HepG2 (cell line): ENCODE data around the gene S1PR3. TPM values are rescaled to one million over a fixed set of nuclear protein-coding genes. Genes with fewer than 3 reads are reported as not detected.

Source experiments
- ATAC-seq: fragments of 200-7000 bp; cut with Tn5 transposase; 3 replicates; pipeline ENCODE4 v1.9.1; 2020; ENCODE audit warnings: mild to moderate bottlenecking, moderate library complexity
- BruUV-seq: library from RNA; stranded (reverse); fragments of 400-500 nt; replicated peaks from 2 replicates; lab custom pipeline; 2021; lab: Mats Ljungman, UMichigan
- CTCF ChIA-PET: fragments of 300-600 bp; formaldehyde crosslinking; extraction: SDS; loops from one replicate; lab custom pipeline; 2021; ENCODE audit warnings: low total read pairs, inconsistent platforms, low intra/inter-chr PET ratio; lab: Yijun Ruan, JAX
- POLR2A ChIA-PET: fragments of 350-600 bp; sonication (Branson Sonifier 250); formaldehyde crosslinking; loops from one replicate; lab custom pipeline; 2020; ENCODE audit warnings: antibody characterized with exemption, inconsistent platforms; lab: Yijun Ruan, JAX
- DNase-seq: peaks from one replicate; pipeline ENCODE4 v3.0.0-alpha.2; 2015; ENCODE audit warnings: low spot score
- FAIRE-seq: peaks from 3 replicates; lab custom pipeline; 2011; peaks lifted over from hg19 to GRCh38; lab: Jason Lieb, UNC
- H2AFZ ChIP-seq: one replicate; pipeline ENCODE4 v1.6.1; 2011; ENCODE audit warnings: low read length, inconsistent platforms
- H3K27ac ChIP-seq: fragments of 300-600 bp; 3 replicates; pipeline ENCODE4 v1.8.0; 2011; ENCODE audit warnings: mixed run types, mild to moderate bottlenecking, mixed read lengths, low read length, inconsistent platforms; ENCODE audit not compliant: insufficient read depth; ENCODE audit errors: extremely low read length
- H3K27me3 ChIP-seq, 2 experiments: fragments of 200-600 bp in 1 of 2; 2 replicates in 1 of 2; 3 replicates in 1 of 2; pipeline versions ENCODE4 v1.6.0 to v1.8.0; 2011; ENCODE audit warnings: low read length in 2 of 2, mild to moderate bottlenecking in 2 of 2, moderate library complexity in 2 of 2, inconsistent platforms in 1 of 2; ENCODE audit not compliant: insufficient read depth in 2 of 2, control insufficient read depth in 1 of 2
- H3K36me3 ChIP-seq, 2 experiments: fragments of 200-600 bp in 1 of 2; replicated peaks in 1 of 2; 2 replicates in 1 of 2; 3 replicates in 1 of 2; pipeline versions ENCODE4 v1.5.1 to v1.8.0; 2011; ENCODE audit warnings: low read length in 2 of 2, inconsistent platforms in 1 of 2; ENCODE audit not compliant: insufficient read depth in 2 of 2, control insufficient read depth in 1 of 2
- H3K4me1 ChIP-seq: 2 replicates; pipeline ENCODE4 v1.5.1; 2012; ENCODE audit warnings: low read length, inconsistent platforms; ENCODE audit not compliant: insufficient read depth
- H3K4me2 ChIP-seq: 2 replicates; pipeline ENCODE4 v1.6.0; 2011; ENCODE audit warnings: low read depth, low read length, inconsistent platforms
- H3K4me3 ChIP-seq, 3 experiments: fragments of 200-600 bp in 1 of 3; sonication (generic), shearing (Covaris generic) in 1 of 3; replicated peaks in 1 of 3; 2 replicates each; pipeline ENCODE4 v1.5.1; 2011 to 2016; ENCODE audit warnings: low read length in 3 of 3, inconsistent platforms in 2 of 3, low read depth in 2 of 3, mild to moderate bottlenecking in 2 of 3, control low read depth in 1 of 3, mixed read lengths in 1 of 3; ENCODE audit not compliant: insufficient read depth in 1 of 3
- H3K79me2 ChIP-seq: one replicate; pipeline ENCODE4 v1.6.1; 2011; ENCODE audit warnings: low read length, inconsistent platforms; ENCODE audit not compliant: insufficient read depth
- H3K9ac ChIP-seq: 2 replicates; pipeline ENCODE4 v1.6.0; 2011; ENCODE audit warnings: mild to moderate bottlenecking, low read depth, low read length, inconsistent platforms; ENCODE audit not compliant: insufficient read depth
- H3K9me3 ChIP-seq: 2 replicates; pipeline ENCODE4 v1.5.1; 2012; ENCODE audit warnings: mild to moderate bottlenecking, low read length
- H4K20me1 ChIP-seq: 2 replicates; pipeline ENCODE4 v1.6.0; 2011; ENCODE audit warnings: inconsistent platforms, mild to moderate bottlenecking, low read length, moderate library complexity; ENCODE audit not compliant: insufficient read depth
- ASH2L ChIP-seq: fragments of 300-600, 200-600 bp; sonication (generic); IDR thresholded peaks from 2 replicates; pipeline ENCODE4 v1.7.0; 2017; ENCODE audit warnings: low read depth, mild to moderate bottlenecking, moderate library complexity, mixed read lengths, low read length; ENCODE audit not compliant: insufficient read length
- DPF2 ChIP-seq: sonication (generic); formaldehyde crosslinking; IDR thresholded peaks from 2 replicates; pipeline ENCODE4 v1.4.0; 2020; ENCODE audit warnings: mild to moderate bottlenecking, low read depth, missing genetic modification reagents, borderline replicate concordance
- FIP1L1 ChIP-seq: fragments of 200-400 bp; formaldehyde crosslinking; IDR thresholded peaks from 2 replicates; pipeline ENCODE4 v1.6.1; 2018; ENCODE audit warnings: low read depth, mild to moderate bottlenecking, low read length, moderate library complexity, borderline replicate concordance; ENCODE audit not compliant: insufficient read depth
- HOXA9 ChIP-seq: sonication (generic); formaldehyde crosslinking; IDR thresholded peaks from 2 replicates; pipeline ENCODE4 v1.8.1; 2022; ENCODE audit warnings: missing genetic modification reagents, mild to moderate bottlenecking, moderate library complexity, borderline replicate concordance
- MBD4 ChIP-seq: IDR thresholded peaks from 2 replicates; pipeline ENCODE4 v1.6.1; 2012; ENCODE audit warnings: low read length, inconsistent platforms, borderline replicate concordance
- SOX6 ChIP-seq, 2 experiments: fragments of 450-650 bp in 1 of 2; sonication (generic) in 1 of 2; formaldehyde crosslinking in 1 of 2; IDR thresholded peaks; 2 replicates each; pipeline versions ENCODE4 v1.4.0 to v1.6.1; 2017 to 2020; ENCODE audit warnings: antibody characterized with exemption in 1 of 2, mild to moderate bottlenecking in 1 of 2, missing genetic modification reagents in 1 of 2
- ZBTB38 ChIP-seq: sonication (generic); formaldehyde crosslinking; IDR thresholded peaks from 2 replicates; pipeline ENCODE4 v1.5.1; 2020; ENCODE audit warnings: mild to moderate bottlenecking, missing genetic modification reagents
- ZNF770 ChIP-seq: sonication (generic); formaldehyde crosslinking; IDR thresholded peaks from 2 replicates; pipeline ENCODE4 v1.5.0; 2020; ENCODE audit warnings: mild to moderate bottlenecking, missing genetic modification reagents
- WGBS: methylation state at CpG from one replicate; pipeline ENCODE4 v1.1.6; 2017; ENCODE audit warnings: low lambda C conversion rate; 5-methylcytosine and 5-hydroxymethylcytosine counted together
- in situ Hi-C: cut with HindIII; loops from 2 replicates; pipeline ENCODE4 v1.10.0; 2017; ENCODE audit warnings: low pct_unique_long_range_greater_than_20kb; ENCODE audit not compliant: extremely low pct_ligation_motif_present
- intact Hi-C: fragments of 100-400 bp; cut with micrococcal nuclease; formaldehyde crosslinking; loops from one replicate; pipeline ENCODE4 v1.10.0; 2022; ENCODE audit not compliant: unreplicated experiment
- polyA plus RNA-seq, 8 experiments: library from polyadenylated mRNA; depleted of rRNA in 3 of 8; stranded (reverse) in 7 of 8; unstranded in 1 of 8; fragments of >200 nt; fragmentation: Illumina TruSeq in 4 of 8; extraction: Trizol in 4 of 8; gene quantifications; 2 replicates each; pipeline versions ENCODE4 v1.2.1 to v1.2.3, GENCODE V29; 2011 to 2016; ENCODE audit warnings: low read depth in 4 of 8, missing spikeins in 1 of 8, mixed read lengths in 1 of 8; ENCODE audit not compliant: insufficient read depth in 1 of 8
- total RNA-seq, 5 experiments: library from RNA; depleted of rRNA; stranded (reverse); fragments of >200 nt; fragmentation: Illumina TruSeq; extraction: Trizol; gene quantifications; 2 replicates each; pipeline ENCODE4 v1.2.3, GENCODE V29; 2016; ENCODE audit warnings: low read depth in 1 of 5
- TF ChIP-seq, protein P1 (sequence below): sonication (generic); formaldehyde crosslinking; IDR thresholded peaks from 2 replicates; pipeline ENCODE4 v1.8.0; 2022; ENCODE audit warnings: mild to moderate bottlenecking, missing genetic modification reagents, moderate library complexity

S1PR3 gene
- total and polyA plus RNA-seq, 2 of the 13 experiments (the other 11 are each of a cell fraction or from before 2014, with no cell fraction given), result 0.02 TPM; not detected in 1

- H2AFZ ChIP-seq, result no peak overlapping the region
- no peaks in the 10 kb centered on the region for H3K79me2 ChIP-seq
- H3K9ac ChIP-seq, result no peak overlapping the region
- no peak for DNase-seq
- TF ChIP-seq DPF2 (CRISPR knock-in tag) (no peak), SOX6 (IDR thresholded peaks at IDR 0.05) (no peak), SOX6 (CRISPR knock-in tag; IDR thresholded peaks at IDR 0.05) (no peak), HOXA9 (CRISPR knock-in tag) (no peak), MBD4 (no peak), ASH2L (no peak), FIP1L1 (no peak), ZBTB38 (CRISPR knock-in tag) (no peak), ZNF770 (CRISPR knock-in tag) (no peak)
- TF ChIP-seq, protein P1, sequence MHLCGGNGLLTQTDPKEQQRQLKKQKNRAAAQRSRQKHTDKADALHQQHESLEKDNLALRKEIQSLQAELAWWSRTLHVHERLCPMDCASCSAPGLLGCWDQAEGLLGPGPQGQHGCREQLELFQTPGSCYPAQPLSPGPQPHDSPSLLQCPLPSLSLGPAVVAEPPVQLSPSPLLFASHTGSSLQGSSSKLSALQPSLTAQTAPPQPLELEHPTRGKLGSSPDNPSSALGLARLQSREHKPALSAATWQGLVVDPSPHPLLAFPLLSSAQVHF (CRISPR knock-in tag), result no peak
- no peak overlapping the region for H3K27ac ChIP-seq
- ChIA-PET POLR2A (no interaction called here), CTCF (no interaction called here)
- no peak for FAIRE-seq
- H3K4me1 ChIP-seq, result peaks cover 11% of the 10 kb centered on the region; the same call in 1 of the 2 replicates
- ATAC-seq, result no peak
- in situ Hi-C loops, result no loop called here
- no peak overlapping the region for H3K4me3 ChIP-seq
- intact Hi-C loops, result no loop called here
- no peaks in the 10 kb centered on the region for H3K36me3 ChIP-seq
- WGBS, result 52% methylated on average over 12 of the region's 14 CpGs
- no peaks in the 10 kb centered on the region for H4K20me1 ChIP-seq
- BruUV-seq, result no TSS peak
- peaks cover 0 to 13% of the 10 kb centered on the region in 2 experiments; a peak in 3 of 5 replicates for H3K27me3 ChIP-seq
- no peaks in the 10 kb centered on the region for H3K9me3 ChIP-seq
- H3K4me2 ChIP-seq, result no peak overlapping the region
Observed at GRCh38 chr9:88996046-88996920, 5.0 kb downstream of the S1PR3 start.
